Left lobe of liver (tissue), 2 donors: Measurements from ENCODE around the gene CLPSL1. TPM values are rescaled to one million over a fixed set of nuclear protein-coding genes. Genes with fewer than 3 reads are reported as not detected.
A peak's percentile ranks its signal among the peaks of the same experiment; 100 is the strongest.

Source experiments
- ATAC-seq: fragments of 200-7000 bp; cut with Tn5 transposase; one replicate; pipeline ENCODE4 v1.9.1; 2020; ENCODE audit warnings: mild to moderate bottlenecking, moderate library complexity
- DNase-seq: peaks from one replicate; pipeline ENCODE4 v3.0.0-alpha.2; 2020; ENCODE audit warnings: low spot score
- total RNA-seq: library from RNA; stranded (reverse); gene quantifications from one replicate; pipeline ENCODE4 v1.2.1, GENCODE V29; 2021
- donor health status: DM: no; HTN: no; CAD: no; lungs with moderate emphysema.
- donor health status: DM: no; HTN: yes; CAD: no.

CLPSL1 gene
- total RNA-seq, 1 donor from 2014 or later, result not detected

- ATAC-seq (peak; percentile 74), DNase-seq (no peak)
Observed at GRCh38 chr6:35757456-35758123, 23.2 kb upstream of the CLPSL1 start.

GRCh38 chr6:35759426-35759825 is 21.4 kb upstream of the CLPSL1 start:
- no peak for DNase-seq
- no peak for ATAC-seq

- no peak for ATAC-seq
Observed at GRCh38 chr6:35765739-35766138, 15.1 kb upstream of the CLPSL1 start.

GRCh38 chr6:35769211-35769610 is 11.6 kb upstream of the CLPSL1 start:
- no peak for ATAC-seq

More at GRCh38 chr6:35765739-35766138, 15.1 kb upstream of the CLPSL1 start:
- DNase-seq, result no peak

GRCh38 chr6:35771343-35771627 is 9.5 kb upstream of the CLPSL1 start:
- ATAC-seq, result no peak
- DNase-seq, result no peak

More at GRCh38 chr6:35769211-35769610, 11.6 kb upstream of the CLPSL1 start:
- no peak for DNase-seq

- no peak for DNase-seq
- ATAC-seq, result no peak
Observed at GRCh38 chr6:35774116-35774794, 6.6 kb upstream of the CLPSL1 start.

- ATAC-seq (no peak), DNase-seq (no peak)
Observed at GRCh38 chr6:35775031-35775430, 5.8 kb upstream of the CLPSL1 start.

GRCh38 chr6:35776364-35777215 is 4.2 kb upstream of the CLPSL1 start, which contains the start of gene CLPSL2:
Gene CLPSL2, plus strand, starts transcription at chr6:35776598. Its CDS starts 21 bp downstream, at chr6:35776619.
- ATAC-seq (peak; percentile 43), DNase-seq (no peak)

GRCh38 chr6:35777356-35778102 is 3.3 kb upstream of the CLPSL1 start:
- ATAC-seq (no peak), DNase-seq (no peak)

GRCh38 chr6:35778437-35778836 is 2.4 kb upstream of the CLPSL1 start:
- ATAC-seq (no peak), DNase-seq (no peak)

- DNase-seq (no peak), ATAC-seq (no peak)
Observed at GRCh38 chr6:35781290-35781689, 471 bp downstream of the CLPSL1 start.

- peak; percentile 89 for ATAC-seq
- peak; percentile 79 for DNase-seq
Observed at GRCh38 chr6:35782424-35782823, 1.6 kb downstream of the CLPSL1 start.

- ATAC-seq (no peak), DNase-seq (no peak)
Observed at GRCh38 chr6:35784200-35784599, 3.4 kb downstream of the CLPSL1 start.

- ATAC-seq (no peak), DNase-seq (no peak)
Observed at GRCh38 chr6:35786272-35786671, 5.5 kb downstream of the CLPSL1 start.

GRCh38 chr6:35786810-35787209 is 6.0 kb downstream of the CLPSL1 start:
- ATAC-seq, result no peak

GRCh38 chr6:35787266-35788218 is 6.7 kb downstream of the CLPSL1 start:
- DNase-seq (no peak), ATAC-seq (peak; percentile 84)

More at GRCh38 chr6:35786810-35787209, 6.0 kb downstream of the CLPSL1 start:
- no peak for DNase-seq

GRCh38 chr6:35788423-35788982 is 7.7 kb downstream of the CLPSL1 start:
- DNase-seq, result no peak
- ATAC-seq, result no peak

GRCh38 chr6:35790683-35791082 is 9.9 kb downstream of the CLPSL1 start:
- no peak for ATAC-seq
- DNase-seq, result no peak
